SK-N-SH treated with all-trans-retinoic acid at 6 μM for 48 hours (cell line): Measurements from ENCODE around the gene EPHB3.

Experiments used
- ATAC-seq: fragments of 200-7000 bp; cut with Tn5 transposase; 3 replicates; pipeline ENCODE4 v1.9.1; 2020; ENCODE audit warnings: mild to moderate bottlenecking, moderate library complexity
- ARNTL ChIP-seq: fragments of 450-650 bp; formaldehyde crosslinking; IDR thresholded peaks from 2 replicates; pipeline ENCODE4 v1.5.0; 2020; ENCODE audit warnings: low read depth, mild to moderate bottlenecking, moderate library complexity, borderline replicate concordance
- BACH2 ChIP-seq: fragments of 250-450 bp; sonication (Bioruptor Pico); IDR thresholded peaks from 2 replicates; pipeline ENCODE4 v1.9.0; 2021; ENCODE audit warnings: mild to moderate bottlenecking, borderline replicate concordance
- CSDC2 ChIP-seq: fragments of 250-450 bp; sonication (Bioruptor Pico); IDR thresholded peaks from 2 replicates; pipeline ENCODE4 v1.5.0; 2020; ENCODE audit warnings: mild to moderate bottlenecking, moderate library complexity
- ESRRG ChIP-seq: fragments of 250-450 bp; sonication (Bioruptor Pico); IDR thresholded peaks from 2 replicates; pipeline ENCODE4 v1.6.1; 2021; ENCODE audit warnings: mild to moderate bottlenecking
- ISL1 ChIP-seq: fragments of 250-450 bp; sonication (Bioruptor Pico); IDR thresholded peaks from 2 replicates; pipeline ENCODE4 v2.1.2; 2022; ENCODE audit warnings: mild to moderate bottlenecking, moderate library complexity
- OSR1 ChIP-seq: fragments of 250-450 bp; sonication (Bioruptor Pico); IDR thresholded peaks from 2 replicates; pipeline ENCODE4 v1.8.0; 2022; ENCODE audit warnings: moderate library complexity, mild to moderate bottlenecking, inconsistent platforms
- PPARA ChIP-seq: fragments of 250-450 bp; sonication (Bioruptor Pico); IDR thresholded peaks from 2 replicates; pipeline ENCODE4 v1.5.0; 2020; ENCODE audit warnings: mild to moderate bottlenecking, borderline replicate concordance
- RARB ChIP-seq: fragments of 250-450 bp; sonication (Bioruptor Pico); IDR thresholded peaks from 2 replicates; pipeline ENCODE4 v1.8.0; 2021; ENCODE audit warnings: mild to moderate bottlenecking, moderate library complexity
- SNAI2 ChIP-seq: fragments of 250-450 bp; sonication (Bioruptor Pico); IDR thresholded peaks from 2 replicates; pipeline ENCODE4 v1.5.0; 2020; ENCODE audit warnings: mild to moderate bottlenecking, moderate library complexity
- TCF4 ChIP-seq: fragments of 250-450 bp; sonication (Bioruptor Pico); IDR thresholded peaks from 2 replicates; pipeline ENCODE4 v1.8.0; 2021; ENCODE audit warnings: mild to moderate bottlenecking, moderate library complexity, borderline replicate concordance
- TOX ChIP-seq: fragments of 250-450 bp; sonication (Bioruptor Pico); IDR thresholded peaks from 2 replicates; pipeline ENCODE4 v1.8.0; 2021; ENCODE audit warnings: mild to moderate bottlenecking, moderate library complexity, borderline replicate concordance
- ZC3H10 ChIP-seq: fragments of 250-450 bp; sonication (Bioruptor Pico); IDR thresholded peaks from 2 replicates; pipeline ENCODE4 v1.5.1; 2021; ENCODE audit warnings: mild to moderate bottlenecking, moderate library complexity
- ZFP30 ChIP-seq: fragments of 450-650 bp; formaldehyde crosslinking; IDR thresholded peaks from 2 replicates; pipeline ENCODE4 v1.5.0; 2022; ENCODE audit warnings: mild to moderate bottlenecking, moderate library complexity
- ZNF565 ChIP-seq: fragments of 450-650 bp; formaldehyde crosslinking; conservative IDR thresholded peaks from 2 replicates; pipeline ENCODE4 v1.5.0; 2020; ENCODE audit warnings: low read depth, mild to moderate bottlenecking, moderate library complexity
- ZNF70 ChIP-seq: fragments of 450-650 bp; formaldehyde crosslinking; IDR thresholded peaks from 2 replicates; pipeline ENCODE4 v1.5.0; 2020; ENCODE audit warnings: mild to moderate bottlenecking, moderate library complexity
- ZNF8 ChIP-seq: fragments of 450-650 bp; formaldehyde crosslinking; IDR thresholded peaks from 2 replicates; pipeline ENCODE4 v1.5.0; 2020; ENCODE audit warnings: mild to moderate bottlenecking, moderate library complexity
- TF ChIP-seq, protein P1 (sequence below): fragments of 250-450 bp; sonication (Bioruptor Pico); IDR thresholded peaks from 2 replicates; pipeline ENCODE4 v1.5.1; 2020; ENCODE audit warnings: low read depth, mild to moderate bottlenecking, moderate library complexity
- TF ChIP-seq, protein P2 (sequence below): fragments of 250-450 bp; sonication (Bioruptor Pico); IDR thresholded peaks from 2 replicates; pipeline ENCODE4 v1.5.1; 2021; ENCODE audit warnings: mild to moderate bottlenecking, moderate library complexity
- TF ChIP-seq, protein P3 (sequence below): fragments of 250-450 bp; sonication (Bioruptor Pico); IDR thresholded peaks from 2 replicates; pipeline ENCODE4 v1.8.0; 2020; ENCODE audit warnings: mild to moderate bottlenecking, moderate library complexity, borderline replicate concordance
- TF ChIP-seq, protein P4 (sequence below): fragments of 250-450 bp; sonication (Bioruptor Pico); IDR thresholded peaks from 2 replicates; pipeline ENCODE4 v1.8.0; 2021; ENCODE audit warnings: low read depth, mild to moderate bottlenecking, moderate library complexity, borderline replicate concordance

EPHB3 gene

DNA sequence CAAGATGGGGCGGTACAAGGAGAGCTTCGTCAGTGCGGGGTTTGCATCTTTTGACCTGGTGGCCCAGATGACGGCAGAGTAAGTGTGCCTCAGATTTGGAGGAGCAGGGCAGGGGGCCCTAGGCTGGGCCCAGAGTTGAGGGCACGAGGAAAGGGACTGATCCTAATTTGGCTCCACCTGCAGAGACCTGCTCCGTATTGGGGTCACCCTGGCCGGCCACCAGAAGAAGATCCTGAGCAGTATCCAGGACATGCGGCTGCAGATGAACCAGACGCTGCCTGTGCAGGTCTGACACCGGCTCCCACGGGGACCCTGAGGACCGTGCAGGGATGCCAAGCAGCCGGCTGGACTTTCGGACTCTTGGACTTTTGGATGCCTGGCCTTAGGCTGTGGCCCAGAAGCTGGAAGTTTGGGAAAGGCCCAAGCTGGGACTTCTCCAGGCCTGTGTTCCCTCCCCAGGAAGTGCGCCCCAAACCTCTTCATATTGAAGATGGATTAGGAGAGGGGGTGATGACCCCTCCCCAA lies 19.8 kb downstream of the EPHB3 start:
- TF ChIP-seq ISL1 (CRISPR knock-in tag) (no peak), ZNF565 (CRISPR knock-in tag) (no peak), PPARA (CRISPR knock-in tag) (no peak), TCF4 (CRISPR knock-in tag) (no peak), ZC3H10 (CRISPR knock-in tag) (no peak), SNAI2 (CRISPR knock-in tag) (no peak), RARB (CRISPR knock-in tag) (no peak), ESRRG (CRISPR knock-in tag) (no peak), ZNF8 (CRISPR knock-in tag) (no peak), ZNF70 (CRISPR knock-in tag) (no peak), TOX (CRISPR knock-in tag) (no peak), CSDC2 (no peak)
- TF ChIP-seq, protein P1, sequence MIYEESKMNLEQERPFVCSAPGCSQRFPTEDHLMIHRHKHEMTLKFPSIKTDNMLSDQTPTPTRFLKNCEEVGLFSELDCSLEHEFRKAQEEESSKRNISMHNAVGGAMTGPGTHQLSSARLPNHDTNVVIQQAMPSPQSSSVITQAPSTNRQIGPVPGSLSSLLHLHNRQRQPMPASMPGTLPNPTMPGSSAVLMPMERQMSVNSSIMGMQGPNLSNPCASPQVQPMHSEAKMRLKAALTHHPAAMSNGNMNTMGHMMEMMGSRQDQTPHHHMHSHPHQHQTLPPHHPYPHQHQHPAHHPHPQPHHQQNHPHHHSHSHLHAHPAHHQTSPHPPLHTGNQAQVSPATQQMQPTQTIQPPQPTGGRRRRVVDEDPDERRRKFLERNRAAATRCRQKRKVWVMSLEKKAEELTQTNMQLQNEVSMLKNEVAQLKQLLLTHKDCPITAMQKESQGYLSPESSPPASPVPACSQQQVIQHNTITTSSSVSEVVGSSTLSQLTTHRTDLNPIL (CRISPR knock-in tag), result no peak
- no peak for ATAC-seq

DNA sequence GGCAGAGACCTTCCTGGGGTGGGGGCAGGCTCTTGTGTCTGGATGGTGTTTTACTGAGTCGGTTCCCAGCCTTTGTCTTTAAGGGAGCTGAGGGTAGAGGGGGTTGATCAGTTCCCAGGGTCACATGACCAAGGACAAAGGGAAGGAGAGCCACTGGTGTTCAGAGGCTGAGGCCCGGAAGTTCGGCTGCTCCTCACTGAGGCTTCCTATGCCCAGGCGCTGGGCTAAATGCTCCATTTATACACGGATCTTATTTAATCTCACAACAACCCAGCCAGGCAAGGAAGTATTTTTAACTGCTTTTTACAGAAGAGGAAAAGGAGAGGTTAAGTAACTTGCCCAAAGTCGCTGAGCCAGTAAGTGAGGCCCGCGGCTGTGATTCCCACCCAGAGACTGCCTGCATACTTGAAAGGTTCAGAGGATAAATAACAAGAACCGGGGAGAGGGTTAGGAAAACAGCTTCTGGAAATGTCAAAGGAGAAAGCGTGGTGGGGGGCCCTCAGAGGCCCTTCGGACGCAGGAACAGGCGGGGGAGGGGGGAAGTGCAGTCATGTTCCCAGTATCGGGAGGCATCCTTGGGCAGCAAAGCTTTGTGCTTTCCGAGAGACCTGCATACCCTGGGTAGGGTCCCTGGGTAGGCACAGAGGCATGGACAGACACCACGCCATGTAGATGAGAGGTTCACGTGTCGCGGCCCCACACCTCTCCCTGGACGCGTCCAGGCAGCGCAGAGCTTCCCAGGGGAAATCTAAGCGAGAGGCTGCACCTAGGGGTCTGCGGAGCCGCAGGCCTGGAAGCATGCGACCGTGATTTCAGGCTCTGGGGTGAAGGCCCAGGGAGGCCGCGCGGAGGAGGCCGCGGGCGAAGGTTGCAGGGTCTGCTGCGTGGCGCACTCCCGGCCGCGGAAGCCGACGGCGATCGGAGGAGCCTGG lies 21.3 kb downstream of the EPHB3 start:
- no peak for ATAC-seq
- no peak for TF ChIP-seq CSDC2
- TF ChIP-seq ESRRG (CRISPR knock-in tag), result no peak

DNA sequence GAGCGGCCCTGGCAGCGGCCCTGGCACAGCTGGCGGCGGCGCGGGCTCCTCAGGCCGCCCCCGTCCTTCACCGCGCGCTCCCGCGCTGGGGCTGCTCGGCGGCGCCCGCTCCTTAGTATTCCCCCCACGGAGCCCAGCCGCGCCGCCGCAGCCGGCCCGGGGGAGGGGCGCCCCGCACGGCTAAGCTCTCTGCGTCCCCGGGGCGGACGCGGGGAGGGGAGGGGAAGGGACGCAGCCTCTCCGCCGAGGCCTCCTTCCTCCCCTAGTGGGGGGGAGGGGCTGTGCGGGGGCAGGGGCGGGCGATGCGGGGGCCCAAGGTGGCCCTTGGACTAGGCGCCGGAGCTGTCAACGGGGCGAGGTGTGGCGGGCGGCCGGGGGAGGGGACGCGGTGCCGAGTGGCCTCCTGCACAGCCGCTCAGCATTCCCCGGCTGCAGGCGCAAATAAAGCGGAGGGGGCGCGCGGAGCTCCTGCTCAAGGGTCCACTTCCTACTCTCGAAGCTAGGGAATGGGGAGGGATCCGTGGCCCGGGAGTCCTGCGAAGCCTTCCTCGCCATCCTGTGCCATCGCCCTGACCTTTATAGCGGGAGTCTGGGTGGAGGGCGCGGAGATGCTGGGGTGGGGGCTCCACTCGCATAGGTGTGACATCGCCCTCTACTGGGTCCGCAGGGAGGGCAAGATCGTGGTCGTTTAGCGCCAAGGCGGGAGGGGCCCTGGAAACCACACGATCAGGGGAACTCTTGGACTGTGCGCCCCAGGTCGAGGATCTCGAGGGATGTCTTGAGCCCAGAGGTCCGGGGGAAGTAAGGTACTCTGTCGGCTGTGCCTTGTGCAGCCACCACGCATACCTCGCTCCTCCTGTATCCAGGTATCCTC lies 22.2 kb downstream of the EPHB3 start:
- TF ChIP-seq, protein P2, sequence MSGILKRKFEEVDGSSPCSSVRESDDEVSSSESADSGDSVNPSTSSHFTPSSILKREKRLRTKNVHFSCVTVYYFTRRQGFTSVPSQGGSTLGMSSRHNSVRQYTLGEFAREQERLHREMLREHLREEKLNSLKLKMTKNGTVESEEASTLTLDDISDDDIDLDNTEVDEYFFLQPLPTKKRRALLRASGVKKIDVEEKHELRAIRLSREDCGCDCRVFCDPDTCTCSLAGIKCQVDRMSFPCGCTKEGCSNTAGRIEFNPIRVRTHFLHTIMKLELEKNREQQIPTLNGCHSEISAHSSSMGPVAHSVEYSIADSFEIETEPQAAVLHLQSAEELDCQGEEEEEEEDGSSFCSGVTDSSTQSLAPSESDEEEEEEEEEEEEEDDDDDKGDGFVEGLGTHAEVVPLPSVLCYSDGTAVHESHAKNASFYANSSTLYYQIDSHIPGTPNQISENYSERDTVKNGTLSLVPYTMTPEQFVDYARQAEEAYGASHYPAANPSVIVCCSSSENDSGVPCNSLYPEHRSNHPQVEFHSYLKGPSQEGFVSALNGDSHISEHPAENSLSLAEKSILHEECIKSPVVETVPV (CRISPR knock-in tag), result no peak
- no peak for TF ChIP-seq BACH2 (CRISPR knock-in tag)
- no peak for TF ChIP-seq ZNF565 (CRISPR knock-in tag)
- TF ChIP-seq ISL1 (CRISPR knock-in tag), result no peak
- no peak for TF ChIP-seq CSDC2
- TF ChIP-seq ARNTL (CRISPR knock-in tag), result no peak
- TF ChIP-seq TCF4 (CRISPR knock-in tag), result no peak
- TF ChIP-seq, protein P3, sequence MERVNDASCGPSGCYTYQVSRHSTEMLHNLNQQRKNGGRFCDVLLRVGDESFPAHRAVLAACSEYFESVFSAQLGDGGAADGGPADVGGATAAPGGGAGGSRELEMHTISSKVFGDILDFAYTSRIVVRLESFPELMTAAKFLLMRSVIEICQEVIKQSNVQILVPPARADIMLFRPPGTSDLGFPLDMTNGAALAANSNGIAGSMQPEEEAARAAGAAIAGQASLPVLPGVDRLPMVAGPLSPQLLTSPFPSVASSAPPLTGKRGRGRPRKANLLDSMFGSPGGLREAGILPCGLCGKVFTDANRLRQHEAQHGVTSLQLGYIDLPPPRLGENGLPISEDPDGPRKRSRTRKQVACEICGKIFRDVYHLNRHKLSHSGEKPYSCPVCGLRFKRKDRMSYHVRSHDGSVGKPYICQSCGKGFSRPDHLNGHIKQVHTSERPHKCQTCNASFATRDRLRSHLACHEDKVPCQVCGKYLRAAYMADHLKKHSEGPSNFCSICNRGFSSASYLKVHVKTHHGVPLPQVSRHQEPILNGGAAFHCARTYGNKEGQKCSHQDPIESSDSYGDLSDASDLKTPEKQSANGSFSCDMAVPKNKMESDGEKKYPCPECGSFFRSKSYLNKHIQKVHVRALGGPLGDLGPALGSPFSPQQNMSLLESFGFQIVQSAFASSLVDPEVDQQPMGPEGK, result no peak
- TF ChIP-seq OSR1 (CRISPR knock-in tag), result no peak
- peak; percentile 13 for ATAC-seq

DNA sequence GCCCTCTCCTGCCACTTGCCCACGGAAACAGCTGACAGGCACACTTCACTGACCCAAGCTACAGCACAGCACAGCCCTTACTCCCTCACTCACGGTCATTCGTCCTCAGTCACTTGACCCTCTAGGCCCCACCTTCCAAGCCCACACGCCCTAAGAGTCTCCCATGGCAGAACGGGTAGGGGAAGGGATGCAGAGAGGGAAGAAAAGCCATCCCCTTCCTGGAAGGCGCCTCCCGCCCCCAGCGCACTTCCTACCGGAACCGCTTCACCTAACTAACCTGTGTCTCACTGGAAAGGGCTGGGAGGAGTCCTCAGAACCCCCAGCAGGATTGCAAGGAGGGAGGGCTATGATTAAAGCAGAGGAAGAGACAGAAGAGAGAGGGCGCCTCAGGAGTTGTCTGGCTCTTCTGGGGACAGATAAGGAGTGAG lies 22.9 kb downstream of the EPHB3 start:
- peak; percentile 41 for ATAC-seq
- TF ChIP-seq ZNF70 (CRISPR knock-in tag) (no peak), ARNTL (CRISPR knock-in tag) (no peak), ISL1 (CRISPR knock-in tag) (no peak), TOX (CRISPR knock-in tag) (no peak), BACH2 (CRISPR knock-in tag) (no peak), CSDC2 (no peak), ZFP30 (CRISPR knock-in tag) (no peak)
- TF ChIP-seq, protein P4, sequence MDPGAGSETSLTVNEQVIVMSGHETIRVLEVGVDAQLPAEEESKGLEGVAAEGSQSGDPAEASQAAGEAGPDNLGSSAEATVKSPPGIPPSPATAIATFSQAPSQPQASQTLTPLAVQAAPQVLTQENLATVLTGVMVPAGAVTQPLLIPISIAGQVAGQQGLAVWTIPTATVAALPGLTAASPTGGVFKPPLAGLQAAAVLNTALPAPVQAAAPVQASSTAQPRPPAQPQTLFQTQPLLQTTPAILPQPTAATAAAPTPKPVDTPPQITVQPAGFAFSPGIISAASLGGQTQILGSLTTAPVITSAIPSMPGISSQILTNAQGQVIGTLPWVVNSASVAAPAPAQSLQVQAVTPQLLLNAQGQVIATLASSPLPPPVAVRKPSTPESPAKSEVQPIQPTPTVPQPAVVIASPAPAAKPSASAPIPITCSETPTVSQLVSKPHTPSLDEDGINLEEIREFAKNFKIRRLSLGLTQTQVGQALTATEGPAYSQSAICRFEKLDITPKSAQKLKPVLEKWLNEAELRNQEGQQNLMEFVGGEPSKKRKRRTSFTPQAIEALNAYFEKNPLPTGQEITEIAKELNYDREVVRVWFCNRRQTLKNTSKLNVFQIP, result no peak
- TF ChIP-seq, protein P3, result no peak
